Stimulated activated CD4-positive, alpha-beta T cell treated with anti-CD3 and anti-CD28 coated beads, Interleukin-1b, Interleukin-23, amount 100 ng/mL, for 48 hours (primary cell): Measurements from ENCODE around the gene SYF2.
"Not testable (repeated sequence)": the region's sequence is repeated elsewhere in the genome, so short reads cannot be mapped to it uniquely, and the experiment has no call there.

Experiments used
- DNase-seq: peaks from one replicate; pipeline ENCODE4 v3.0.0-alpha.2; 2020

The SYF2 gene

GRCh38 chr1:25204797-25205480, 27.4 kb downstream of the SYF2 start:
- no peak for DNase-seq

GRCh38 chr1:25201006-25201405, 31.3 kb downstream of the SYF2 start:
- DNase-seq, result no peak

- no peak for DNase-seq
Measured at GRCh38 chr1:25199819-25200620, 32.3 kb downstream of the SYF2 start.

- DNase-seq, result no peak
Measured at GRCh38 chr1:25198663-25199252, 33.5 kb downstream of the SYF2 start.

GRCh38 chr1:25197982-25198662, 34.2 kb downstream of the SYF2 start:
- no peak for DNase-seq

GRCh38 chr1:25197235-25197975, 34.9 kb downstream of the SYF2 start:
- DNase-seq, result no peak

- no peak for DNase-seq
Measured at GRCh38 chr1:25196830-25197229, 35.5 kb downstream of the SYF2 start.

- no peak for DNase-seq
Measured at GRCh38 chr1:25195835-25196234, 36.5 kb downstream of the SYF2 start.

GRCh38 chr1:25194572-25195020, 37.7 kb downstream of the SYF2 start:
- no peak for DNase-seq

GRCh38 chr1:25194054-25194453, 38.2 kb downstream of the SYF2 start:
- DNase-seq, result no peak

DNA sequence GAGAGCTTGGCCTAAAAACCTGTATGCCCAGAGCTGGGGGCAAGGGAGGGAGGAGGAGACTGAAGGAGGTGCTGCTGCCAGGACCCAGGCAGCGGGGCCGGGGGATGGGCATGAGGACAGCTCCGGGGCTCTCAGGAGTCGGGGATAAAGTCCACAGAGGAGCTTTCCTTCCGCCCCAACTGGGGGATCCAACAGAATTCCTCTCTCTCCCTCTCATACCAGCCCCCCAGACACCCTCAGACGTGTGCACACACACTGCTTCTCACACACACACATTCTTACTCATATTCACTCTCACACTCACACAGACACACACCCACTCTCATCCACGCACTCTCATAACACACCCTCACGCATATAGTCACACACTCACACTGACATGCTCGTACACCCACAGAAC, 39.1 kb downstream of the SYF2 start:
- no peak for DNase-seq

DNA sequence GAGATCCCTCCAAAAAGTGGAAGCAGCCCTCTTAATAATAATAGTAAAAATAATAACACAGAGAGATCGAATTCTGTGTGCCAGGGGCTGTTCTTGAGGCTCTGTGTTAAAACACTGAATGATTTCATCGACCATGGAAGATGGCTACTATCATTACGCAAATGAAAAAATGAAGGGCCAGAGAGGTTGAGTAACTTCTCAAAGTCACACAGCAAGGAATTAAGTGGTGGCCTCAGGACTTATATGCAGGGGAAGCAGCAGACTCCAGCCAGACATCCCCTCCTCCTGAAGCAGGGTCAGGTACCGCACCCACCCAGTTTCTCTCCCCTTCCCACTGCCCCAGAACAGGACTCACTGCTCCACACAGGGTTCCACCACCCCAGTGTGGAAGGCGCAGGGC, 40.1 kb downstream of the SYF2 start:
- DNase-seq, result no peak

DNA sequence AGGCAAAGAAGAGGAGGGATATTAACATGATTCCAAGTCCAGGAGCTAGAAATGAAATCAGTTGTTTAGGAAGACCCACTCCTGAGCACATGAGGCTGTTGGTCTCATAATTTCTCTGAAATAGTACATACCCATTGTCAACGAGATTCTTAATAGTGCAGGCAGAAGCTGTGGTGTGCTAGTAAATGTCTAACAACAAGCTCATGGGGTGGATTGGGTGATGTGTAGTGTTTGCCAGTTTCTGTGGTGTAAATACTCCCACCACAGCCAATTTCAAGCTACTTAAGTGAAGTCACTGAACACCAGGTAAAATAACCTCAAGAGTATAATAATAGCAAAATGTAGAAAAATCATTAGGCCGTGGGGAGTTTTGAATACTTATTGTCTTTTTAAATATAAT, 42.0 kb downstream of the SYF2 start:
- no peak for DNase-seq

GRCh38 chr1:25187904-25188303, 44.4 kb downstream of the SYF2 start:
- DNase-seq, result not testable (repeated sequence)

DNA sequence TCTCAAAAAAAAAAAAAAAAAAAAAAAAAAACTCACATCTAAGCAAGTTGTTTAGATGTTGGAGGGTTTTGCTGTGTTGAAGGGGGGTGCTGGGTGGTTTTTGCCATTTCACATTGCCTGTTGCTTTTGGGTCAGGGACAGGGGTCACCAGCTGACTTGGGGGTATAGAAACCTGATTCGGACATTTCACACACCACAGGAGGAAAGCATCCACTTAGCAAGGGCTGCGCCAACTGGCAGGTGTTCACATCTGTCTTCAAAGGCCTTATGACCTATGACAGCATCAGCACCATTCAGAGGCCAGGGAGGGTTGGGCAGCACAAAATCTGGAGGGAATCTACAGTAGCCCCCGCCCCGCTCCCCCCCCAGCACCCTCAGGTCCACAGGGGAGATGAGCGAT, 45.2 kb downstream of the SYF2 start:
- DNase-seq, result no peak

- DNase-seq, result no peak
Measured at GRCh38 chr1:25186161-25187007, 45.9 kb downstream of the SYF2 start.

DNA sequence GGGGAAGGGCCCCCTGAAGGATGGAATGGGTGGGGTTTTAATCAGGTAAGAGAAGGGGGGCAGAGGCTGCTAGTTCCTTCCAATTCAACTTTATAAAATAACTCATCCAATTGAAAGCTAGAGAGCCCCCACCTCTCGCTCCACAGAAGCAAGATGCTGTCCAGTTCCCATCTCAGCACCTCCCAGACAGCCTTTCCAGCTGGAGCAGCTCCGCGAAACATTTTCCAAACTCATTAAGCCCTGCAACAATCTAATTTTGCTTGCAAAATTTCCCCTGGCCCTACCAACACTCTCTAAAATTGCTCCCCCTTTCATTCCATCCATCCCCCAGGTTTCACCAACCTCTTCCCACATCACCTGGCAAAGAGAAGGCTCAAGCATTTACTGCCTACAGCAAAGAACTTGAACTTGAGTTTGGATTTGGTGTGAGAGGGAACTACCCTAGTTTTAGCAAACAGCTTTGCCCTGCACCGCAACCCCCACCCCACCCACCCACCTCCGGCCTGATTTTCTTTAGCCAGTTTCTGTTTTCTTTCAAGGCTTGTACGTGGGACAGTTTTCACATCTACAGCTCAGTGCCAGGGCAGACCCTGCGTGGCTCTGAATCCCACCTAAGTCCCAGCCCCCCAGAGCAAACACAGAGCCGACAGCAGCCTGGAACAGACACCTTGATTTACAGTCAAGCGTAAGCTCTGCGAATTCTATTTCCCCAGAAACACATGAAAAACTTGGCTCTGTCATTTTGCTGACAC, 46.7 kb downstream of the SYF2 start:
- DNase-seq, result no peak

- no peak for DNase-seq
Measured at GRCh38 chr1:25184001-25184762, 48.1 kb downstream of the SYF2 start.

DNA sequence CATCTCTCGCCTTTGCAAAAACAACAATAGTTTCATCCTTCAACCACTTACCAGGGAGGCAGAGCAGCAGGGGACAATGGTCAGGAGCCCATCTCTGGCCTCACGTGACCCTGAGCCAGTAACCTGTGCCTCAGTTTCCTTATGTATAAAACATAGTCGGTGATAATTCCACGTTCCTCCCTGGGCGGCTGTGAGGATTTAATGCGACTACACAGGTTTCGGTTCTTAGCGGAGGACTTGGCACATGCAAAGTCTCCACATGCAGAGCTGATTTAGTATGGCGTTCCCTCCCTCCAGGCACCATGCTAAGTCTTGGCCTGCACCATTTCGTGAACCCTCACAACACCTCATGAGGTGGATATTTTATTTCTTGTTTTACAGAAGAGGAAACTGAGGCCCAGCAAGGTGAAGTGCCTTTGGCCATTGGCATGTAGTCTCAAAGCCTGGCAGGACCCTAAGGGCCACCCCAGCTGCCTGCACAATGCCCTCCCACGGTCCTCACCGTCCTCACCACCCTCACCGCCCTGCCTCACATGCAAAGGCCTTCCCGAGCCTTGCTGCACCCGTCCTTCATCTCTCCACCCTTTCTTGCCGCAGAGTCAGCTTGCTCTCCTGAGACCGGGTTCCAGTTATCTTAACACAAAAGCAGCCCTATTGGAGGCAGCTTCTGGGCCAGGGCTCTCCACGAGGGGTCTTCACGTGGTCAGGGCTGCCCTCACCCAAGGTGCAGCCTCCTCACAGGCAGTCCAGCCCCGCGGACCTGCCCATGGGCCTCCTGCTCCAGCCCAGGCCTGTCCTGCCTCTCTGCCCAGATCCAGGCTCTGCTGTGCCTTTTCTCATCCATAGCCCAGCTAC, 48.9 kb downstream of the SYF2 start:
- DNase-seq, result no peak
